Parathyroid adenoma (tissue), 2 donors: ENCODE measurements around the gene SGF29.

Source experiments
- H2AFZ ChIP-seq: fragments of 300-600 bp; sonication (generic); one replicate; pipeline ENCODE4 v1.7.0; 2017; ENCODE audit warnings: antibody characterized with exemption, mild to moderate bottlenecking
- H3K27ac ChIP-seq: fragments of 300-600 bp; sonication (generic); one replicate; pipeline ENCODE4 v1.7.0; 2017
- H3K27me3 ChIP-seq: fragments of 300-600 bp; sonication (generic); one replicate; pipeline ENCODE4 v1.7.0; 2017; ENCODE audit warnings: low read length; ENCODE audit not compliant: control insufficient read depth, insufficient read depth
- H3K36me3 ChIP-seq: fragments of 300-600 bp; sonication (generic); one replicate; pipeline ENCODE4 v1.7.0; 2017; ENCODE audit warnings: low read length; ENCODE audit not compliant: control insufficient read depth, insufficient read depth
- H3K4me1 ChIP-seq: fragments of 300-600 bp; sonication (generic); one replicate; pipeline ENCODE4 v1.7.0; 2017; ENCODE audit warnings: control low read depth
- H3K4me2 ChIP-seq: fragments of 300-600 bp; sonication (generic); one replicate; pipeline ENCODE4 v1.7.0; 2017; ENCODE audit warnings: low read length
- H3K4me3 ChIP-seq: fragments of 300-600 bp; sonication (generic); one replicate; pipeline ENCODE4 v1.7.0; 2017; ENCODE audit warnings: low read depth, low read length
- H3K79me2 ChIP-seq: fragments of 300-600 bp; sonication (generic); one replicate; pipeline ENCODE4 v1.7.0; 2017; ENCODE audit warnings: control low read depth
- H3K9ac ChIP-seq: fragments of 300-600 bp; sonication (generic); one replicate; pipeline ENCODE4 v1.7.0; 2017; ENCODE audit warnings: mild to moderate bottlenecking
- H3K9me3 ChIP-seq: fragments of 300-600 bp; sonication (generic); one replicate; pipeline ENCODE4 v1.7.0; 2017; ENCODE audit warnings: low read length; ENCODE audit not compliant: control insufficient read depth
- TF ChIP-seq, protein P1 (sequence below): fragments of 300-600 bp; sonication (generic); IDR thresholded peaks from one replicate; pipeline ENCODE4 v1.7.0; 2017; ENCODE audit warnings: antibody characterized with exemption, mild to moderate bottlenecking
- donor health status: primary hyperparathyroidism.

SGF29 gene

DNA sequence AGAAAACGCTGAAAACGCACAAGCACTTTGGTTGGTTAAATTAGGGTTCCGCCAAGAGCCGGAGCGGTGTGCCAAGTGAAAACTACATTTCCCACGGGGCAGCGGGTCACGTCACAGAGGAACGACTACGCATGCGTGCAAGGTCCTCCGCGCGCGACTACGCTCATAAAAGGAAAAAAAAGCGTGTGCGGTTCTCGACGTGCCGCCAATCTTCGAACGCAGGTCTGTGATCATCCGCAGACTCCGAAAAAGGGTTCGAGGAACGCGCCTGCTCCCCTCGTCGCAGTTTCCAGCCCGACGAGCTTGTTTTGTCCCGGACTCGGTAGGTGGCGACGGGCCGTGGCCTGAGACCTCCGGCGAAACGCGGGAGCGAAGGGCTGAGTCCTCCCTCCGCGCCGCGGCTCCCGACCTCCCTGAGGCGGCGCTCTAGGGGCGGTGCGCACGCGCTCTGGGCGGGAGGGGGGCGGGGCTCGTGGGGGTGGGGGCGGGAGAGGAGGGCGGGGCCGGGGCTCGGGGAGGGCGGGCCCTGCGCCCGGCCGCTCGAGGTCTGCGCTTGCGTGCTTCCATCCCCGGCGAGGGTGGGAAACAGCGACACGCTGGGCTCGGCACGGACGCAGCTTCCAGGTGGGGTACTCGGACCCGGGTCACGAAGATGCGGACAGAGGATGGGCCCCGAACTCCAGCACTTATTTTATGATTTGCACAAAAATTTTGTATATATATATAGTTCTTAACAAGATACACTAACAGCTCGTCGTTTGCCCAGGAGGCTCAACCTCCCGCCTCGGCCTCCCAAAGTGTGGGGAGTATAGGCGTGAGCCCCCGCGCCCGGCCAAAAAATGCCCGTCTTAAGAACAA, at the start of gene SGF29:
SGF29 (plus strand) TSS at position 145 of the 858 bp plus-strand sequence. CDS start 27,150 bp downstream, outside the sequence.
- Histone ChIP-seq H3K4me2 (peak within 1 kb of the TSS; percentile 97), H3K27ac (peak within 1 kb of the TSS; percentile 96), H3K27me3 (no peaks in the 10 kb centered on the region), H3K79me2 (peaks cover 8% of the 10 kb centered on the region), H3K9me3 (no peaks in the 10 kb centered on the region), H3K9ac (peak within 1 kb of the TSS; percentile 65), H2AFZ (peak within 1 kb of the TSS; percentile 94), H3K36me3 (no peaks in the 10 kb centered on the region), H3K4me1 (peaks cover 7% of the 10 kb centered on the region), H3K4me3 (peak within 1 kb of the TSS; percentile 93)
- TF ChIP-seq, protein P1, sequence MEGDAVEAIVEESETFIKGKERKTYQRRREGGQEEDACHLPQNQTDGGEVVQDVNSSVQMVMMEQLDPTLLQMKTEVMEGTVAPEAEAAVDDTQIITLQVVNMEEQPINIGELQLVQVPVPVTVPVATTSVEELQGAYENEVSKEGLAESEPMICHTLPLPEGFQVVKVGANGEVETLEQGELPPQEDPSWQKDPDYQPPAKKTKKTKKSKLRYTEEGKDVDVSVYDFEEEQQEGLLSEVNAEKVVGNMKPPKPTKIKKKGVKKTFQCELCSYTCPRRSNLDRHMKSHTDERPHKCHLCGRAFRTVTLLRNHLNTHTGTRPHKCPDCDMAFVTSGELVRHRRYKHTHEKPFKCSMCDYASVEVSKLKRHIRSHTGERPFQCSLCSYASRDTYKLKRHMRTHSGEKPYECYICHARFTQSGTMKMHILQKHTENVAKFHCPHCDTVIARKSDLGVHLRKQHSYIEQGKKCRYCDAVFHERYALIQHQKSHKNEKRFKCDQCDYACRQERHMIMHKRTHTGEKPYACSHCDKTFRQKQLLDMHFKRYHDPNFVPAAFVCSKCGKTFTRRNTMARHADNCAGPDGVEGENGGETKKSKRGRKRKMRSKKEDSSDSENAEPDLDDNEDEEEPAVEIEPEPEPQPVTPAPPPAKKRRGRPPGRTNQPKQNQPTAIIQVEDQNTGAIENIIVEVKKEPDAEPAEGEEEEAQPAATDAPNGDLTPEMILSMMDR: peak; percentile 33

DNA sequence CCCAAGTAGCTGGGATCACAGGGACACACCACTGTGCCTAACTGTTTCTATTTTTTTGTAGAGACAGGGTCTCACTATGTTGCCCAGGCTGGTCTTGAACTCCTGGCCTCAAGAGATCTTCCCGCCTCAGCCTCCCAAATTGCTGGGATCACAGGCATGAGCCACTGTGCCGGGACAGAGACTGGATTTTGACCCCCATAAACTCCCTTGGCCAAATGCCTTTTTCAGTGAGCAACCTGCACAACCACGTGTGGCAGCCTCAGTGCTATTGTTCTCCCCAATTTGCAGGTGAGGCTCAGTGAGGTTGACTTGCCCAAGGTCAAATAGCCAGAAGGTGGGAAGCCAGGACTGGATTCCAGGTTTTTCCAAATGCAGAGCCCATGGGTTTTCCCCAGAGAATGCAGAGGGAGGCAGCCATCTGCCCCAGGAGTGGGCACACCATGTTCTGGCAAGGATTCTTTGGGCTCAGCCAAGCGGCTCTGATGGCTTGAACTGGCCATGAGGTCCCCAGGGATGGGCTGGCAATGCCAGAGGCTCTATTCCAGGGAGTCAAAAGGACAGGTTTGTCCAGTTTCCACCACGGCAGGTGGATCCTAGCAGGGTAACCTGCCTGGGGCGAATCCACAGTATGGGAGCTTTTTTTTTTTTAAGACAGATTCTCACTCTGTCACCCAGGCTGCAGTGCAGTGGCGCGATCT, 48.9 kb upstream of the SGF29 start:
- no peak overlapping the region for H2AFZ ChIP-seq
- H3K79me2 ChIP-seq: no peaks in the 10 kb centered on the region
- no peak overlapping the region for H3K9ac ChIP-seq
- no peaks in the 10 kb centered on the region for H3K4me1 ChIP-seq
- H3K36me3 ChIP-seq: no peaks in the 10 kb centered on the region
- no peaks in the 10 kb centered on the region for H3K27me3 ChIP-seq
- H3K4me2 ChIP-seq: no peak overlapping the region
- no peaks in the 10 kb centered on the region for H3K9me3 ChIP-seq
- H3K27ac ChIP-seq: no peak overlapping the region
- no peak overlapping the region for H3K4me3 ChIP-seq
- TF ChIP-seq, protein P1: no peak

DNA sequence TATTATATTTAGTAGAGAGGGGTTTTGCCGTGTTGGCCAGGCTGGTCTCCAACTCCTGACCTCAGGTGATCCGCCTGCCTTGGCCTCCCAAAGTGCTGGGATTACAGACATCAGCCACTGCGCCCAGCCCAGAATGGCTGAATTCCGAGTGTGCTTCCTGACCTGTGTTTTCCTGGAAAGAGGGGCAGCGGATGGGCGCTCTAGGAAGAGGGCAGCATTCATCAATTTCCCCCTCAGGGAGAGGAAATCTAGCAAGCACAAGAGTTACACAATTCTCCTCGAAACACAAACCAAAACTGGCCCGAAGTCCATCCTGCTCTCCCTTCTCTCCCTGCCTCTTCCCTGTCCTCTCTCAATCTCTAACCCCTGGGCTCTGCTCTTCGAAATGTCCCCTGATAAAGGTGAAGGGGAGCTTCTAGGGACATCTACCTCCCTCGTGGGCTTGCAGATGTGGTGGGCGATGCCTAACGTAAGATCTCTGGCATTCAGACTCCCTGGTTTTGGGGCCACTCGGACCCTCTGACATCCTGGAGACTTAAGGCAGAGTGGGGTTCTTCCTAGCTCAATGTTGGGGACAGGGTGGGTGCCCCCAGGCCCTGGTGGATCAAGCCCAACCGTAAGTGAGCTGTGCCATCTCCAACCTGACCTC, 48.1 kb upstream of the SGF29 start:
- Histone ChIP-seq H3K4me1 (no peaks in the 10 kb centered on the region), H3K27ac (no peak overlapping the region), H3K4me3 (no peak overlapping the region), H3K36me3 (no peaks in the 10 kb centered on the region), H3K9me3 (no peaks in the 10 kb centered on the region), H3K9ac (no peak overlapping the region), H3K27me3 (no peaks in the 10 kb centered on the region), H2AFZ (no peak overlapping the region), H3K4me2 (no peak overlapping the region), H3K79me2 (no peaks in the 10 kb centered on the region)
- TF ChIP-seq, protein P1: no peak

DNA sequence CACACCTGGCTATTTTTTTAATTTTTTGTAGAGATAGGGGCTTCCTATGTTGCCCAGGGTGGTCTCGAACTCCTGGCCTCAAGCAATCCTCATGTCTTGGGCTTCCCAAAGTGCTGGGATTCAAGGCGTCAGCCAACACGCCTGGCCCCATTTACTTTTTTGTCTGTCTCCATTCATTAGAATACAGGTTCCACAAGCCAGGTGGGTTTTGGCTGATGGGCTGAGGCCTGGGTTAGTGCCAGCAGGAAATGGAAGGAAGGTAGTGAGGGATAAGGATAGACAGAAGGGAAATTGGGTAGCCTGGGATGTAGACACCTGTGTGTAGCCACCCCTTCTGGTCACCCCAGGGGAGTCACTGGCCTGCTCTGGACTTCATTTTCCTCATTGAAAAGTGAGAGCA, 42.7 kb upstream of the SGF29 start:
- Histone ChIP-seq H3K36me3 (no peaks in the 10 kb centered on the region), H3K9me3 (no peaks in the 10 kb centered on the region), H3K27me3 (no peaks in the 10 kb centered on the region), H3K9ac (no peak overlapping the region), H2AFZ (no peak overlapping the region), H3K4me3 (no peak overlapping the region), H3K4me2 (no peak overlapping the region), H3K4me1 (no peaks in the 10 kb centered on the region), H3K27ac (no peak overlapping the region), H3K79me2 (no peaks in the 10 kb centered on the region)
- TF ChIP-seq, protein P1: no peak
